ENCODE data around the gene MALSU1.

The MALSU1 gene

GRCh38 chr7:23337374-23337773, 38.2 kb downstream of the MALSU1 start:
- peaks cover 32% of the 10 kb centered on the region for H3K4me1 ChIP-seq (ENCODE audit: insufficient read depth, poor library complexity, severe bottlenecking)
- H3K4me3 ChIP-seq (ENCODE audit: severe bottlenecking): no peak overlapping the region
- no peaks in the 10 kb centered on the region for H3K9me3 ChIP-seq (ENCODE audit: severe bottlenecking)
- TF ChIP-seq CTCF (IDR thresholded peaks at IDR 0.05; ENCODE audit: poor library complexity, severe bottlenecking): no peak
- no peak overlapping the region for H3K27ac ChIP-seq (ENCODE audit: poor library complexity, severe bottlenecking)
- peaks cover 77% of the 10 kb centered on the region for H3K36me3 ChIP-seq (ENCODE audit: low read depth)
- ATAC-seq (ENCODE audit: low read depth) (no peak), DNase-seq (ENCODE audit: low spot score) (no peak)
- H3K27me3 ChIP-seq (ENCODE audit: insufficient read depth, poor library complexity, severe bottlenecking): no peaks in the 10 kb centered on the region

- H3K27me3 ChIP-seq (ENCODE audit: insufficient read depth, poor library complexity, severe bottlenecking): no peaks in the 10 kb centered on the region
- ATAC-seq (ENCODE audit: low read depth) (no peak), DNase-seq (ENCODE audit: low spot score) (no peak)
- H3K9me3 ChIP-seq (ENCODE audit: severe bottlenecking): no peaks in the 10 kb centered on the region
- peaks cover 22% of the 10 kb centered on the region for H3K4me1 ChIP-seq (ENCODE audit: insufficient read depth, poor library complexity, severe bottlenecking)
- H3K36me3 ChIP-seq (ENCODE audit: low read depth): peaks cover 77% of the 10 kb centered on the region
- no peak for TF ChIP-seq CTCF (IDR thresholded peaks at IDR 0.05; ENCODE audit: poor library complexity, severe bottlenecking)
- no peak overlapping the region for H3K4me3 ChIP-seq (ENCODE audit: severe bottlenecking)
- H3K27ac ChIP-seq (ENCODE audit: poor library complexity, severe bottlenecking): no peak overlapping the region
Observed at GRCh38 chr7:23338439-23338838, 39.3 kb downstream of the MALSU1 start.

- no peaks in the 10 kb centered on the region for H3K27me3 ChIP-seq (ENCODE audit: insufficient read depth, poor library complexity, severe bottlenecking)
- no peak overlapping the region for H3K4me3 ChIP-seq (ENCODE audit: severe bottlenecking)
- peaks cover 80% of the 10 kb centered on the region for H3K36me3 ChIP-seq (ENCODE audit: low read depth)
- H3K4me1 ChIP-seq (ENCODE audit: insufficient read depth, poor library complexity, severe bottlenecking): peaks cover 17% of the 10 kb centered on the region
- H3K27ac ChIP-seq (ENCODE audit: poor library complexity, severe bottlenecking): no peak overlapping the region
- no peak for TF ChIP-seq CTCF (IDR thresholded peaks at IDR 0.05; ENCODE audit: poor library complexity, severe bottlenecking)
- no peak for ATAC-seq (ENCODE audit: low read depth)
- no peak for DNase-seq (ENCODE audit: low spot score)
- no peaks in the 10 kb centered on the region for H3K9me3 ChIP-seq (ENCODE audit: severe bottlenecking)
Observed at GRCh38 chr7:23338863-23339262, 39.7 kb downstream of the MALSU1 start.

- Histone ChIP-seq H3K9me3 (ENCODE audit: severe bottlenecking) (no peaks in the 10 kb centered on the region), H3K4me3 (ENCODE audit: severe bottlenecking) (no peak overlapping the region), H3K27me3 (ENCODE audit: insufficient read depth, poor library complexity, severe bottlenecking) (no peaks in the 10 kb centered on the region), H3K36me3 (ENCODE audit: low read depth) (peaks cover 97% of the 10 kb centered on the region), H3K4me1 (ENCODE audit: insufficient read depth, poor library complexity, severe bottlenecking) (peaks cover 3% of the 10 kb centered on the region), H3K27ac (ENCODE audit: poor library complexity, severe bottlenecking) (no peak overlapping the region)
- no peak for DNase-seq (ENCODE audit: low spot score)
- no peak for ATAC-seq (ENCODE audit: low read depth)
- no peak for TF ChIP-seq CTCF (IDR thresholded peaks at IDR 0.05; ENCODE audit: poor library complexity, severe bottlenecking)
Observed at GRCh38 chr7:23341846-23342598, 42.9 kb downstream of the MALSU1 start.

- peaks cover 14% of the 10 kb centered on the region for H3K4me1 ChIP-seq (ENCODE audit: insufficient read depth, poor library complexity, severe bottlenecking)
- H3K36me3 ChIP-seq (ENCODE audit: low read depth): peaks cover 90% of the 10 kb centered on the region
- no peak overlapping the region for H3K27ac ChIP-seq (ENCODE audit: poor library complexity, severe bottlenecking)
- TF ChIP-seq CTCF (IDR thresholded peaks at IDR 0.05; ENCODE audit: poor library complexity, severe bottlenecking): no peak
- ATAC-seq (ENCODE audit: low read depth): no peak
- H3K27me3 ChIP-seq (ENCODE audit: insufficient read depth, poor library complexity, severe bottlenecking): no peaks in the 10 kb centered on the region
- DNase-seq (ENCODE audit: low spot score): no peak
- H3K9me3 ChIP-seq (ENCODE audit: severe bottlenecking): no peaks in the 10 kb centered on the region
- H3K4me3 ChIP-seq (ENCODE audit: severe bottlenecking): no peak overlapping the region
Observed at GRCh38 chr7:23343102-23343501, 44.0 kb downstream of the MALSU1 start.
